ENCODE measurements around the gene MZB1. TPM values are rescaled to one million over a fixed set of nuclear protein-coding genes. Genes with fewer than 3 reads are reported as not detected.

Gene MZB1
- polyA plus RNA-seq, 1 of the 3 experiments (the other 2 are of a cell fraction) = not detected

GRCh38 chr5:139415869-139416268, 26.2 kb upstream of the MZB1 start:
- POLR2A ChIA-PET = no interaction called here
- no peaks in the 10 kb centered on the region for H3K9me3 ChIP-seq
- no peak overlapping the region; a peak in 1 of 4 replicates for H3K27ac ChIP-seq (ENCODE audit: low read depth in 2 of 2, low read length in 1 of 2)

GRCh38 chr5:139415221-139415861, 25.6 kb upstream of the MZB1 start:
- Histone ChIP-seq H3F3A (replicated peaks; ENCODE audit: insufficient read depth) (no peaks in the 10 kb centered on the region), H3K9ac (no peak overlapping the region), H2AFZ (ENCODE audit: low read depth) (no peak overlapping the region), H3K4me1 (ENCODE audit: control insufficient read depth in 1 of 2, insufficient read depth in 2 of 2, low read depth in 1 of 2, low read length in 1 of 2) (peaks cover 0 to 11% of the 10 kb centered on the region in 2 experiments; a peak in 1 of 4 replicates), H3K4me2 (no peak overlapping the region), H3K27ac (ENCODE audit: low read depth in 2 of 2, low read length in 1 of 2) (no peak overlapping the region; a peak in 1 of 4 replicates), H3K27me3 (ENCODE audit: insufficient read depth) (no peaks in the 10 kb centered on the region), H3K9me3 (no peaks in the 10 kb centered on the region), H3K9me2 (no peaks in the 10 kb centered on the region), H4K20me1 (ENCODE audit: insufficient read depth) (no peaks in the 10 kb centered on the region), H3K79me2 (ENCODE audit: insufficient read depth) (no peaks in the 10 kb centered on the region), H3K36me3 (replicated peaks in 1 of 2; ENCODE audit: control insufficient read depth in 1 of 2, insufficient read depth in 2 of 2, low read length in 1 of 2) (peaks cover 32 to 59% of the 10 kb centered on the region in 2 experiments), H3K4me3 (ENCODE audit: low read depth in 2 of 2, low read length in 1 of 2) (no peak overlapping the region)
- DNase-seq = no peak
- TF ChIP-seq GATA2 (CRISPR knock-in tag; IDR thresholded peaks at IDR 0.05) (no peak), SMC3 (IDR thresholded peaks at IDR 0.05; ENCODE audit: low read depth, low read length) (no peak), MXI1 (IDR thresholded peaks at IDR 0.05; ENCODE audit: low read depth, low read length) (no peak), FOXJ3 (CRISPR knock-in tag; IDR thresholded peaks at IDR 0.05) (no peak), POLR2AphosphoS5 (IDR thresholded peaks at IDR 0.05; ENCODE audit: low read depth, low read length) (no peak), ELF1 (IDR thresholded peaks at IDR 0.05) (no peak), RXRA (IDR thresholded peaks at IDR 0.05; ENCODE audit: borderline replicate concordance, low read depth) (no peak), USF2 (IDR thresholded peaks at IDR 0.05; ENCODE audit: borderline replicate concordance, low read depth, low read length) (no peak), NFIC (IDR thresholded peaks at IDR 0.05; ENCODE audit: borderline replicate concordance) (no peak), JUND (IDR thresholded peaks at IDR 0.05) (no peak), CHD2 (IDR thresholded peaks at IDR 0.05; ENCODE audit: low read length, partially characterized antibody) (no peak), MEF2A (IDR thresholded peaks at IDR 0.05; ENCODE audit: borderline replicate concordance, low read depth) (no peak)
- 82% methylated on average over 5 of the region's 8 CpGs for WGBS (ENCODE audit: low lambda C conversion rate)
- CTCF ChIA-PET = interaction anchor here (1.3 to 1.6 kb wide), 4 partner anchors 9 to 102 kb away, joined by 3 to 5 read pairs (median 4); no protein-coding TSS in a partner anchor
- POLR2A ChIA-PET = no interaction called here

More at GRCh38 chr5:139415869-139416268, 26.2 kb upstream of the MZB1 start:
- H3K9ac ChIP-seq = no peak overlapping the region
- no peak overlapping the region for H2AFZ ChIP-seq (ENCODE audit: low read depth)
- no peaks in the 10 kb centered on the region for H4K20me1 ChIP-seq (ENCODE audit: insufficient read depth)
- peaks cover 35 to 63% of the 10 kb centered on the region in 2 experiments for H3K36me3 ChIP-seq (replicated peaks in 1 of 2; ENCODE audit: control insufficient read depth in 1 of 2, insufficient read depth in 2 of 2, low read length in 1 of 2)
- no peaks in the 10 kb centered on the region for H3K79me2 ChIP-seq (ENCODE audit: insufficient read depth)
- H3K9me2 ChIP-seq = no peaks in the 10 kb centered on the region
- H3K4me2 ChIP-seq = no peak overlapping the region
- peaks cover 0 to 9% of the 10 kb centered on the region in 2 experiments; a peak in 1 of 4 replicates for H3K4me1 ChIP-seq (ENCODE audit: control insufficient read depth in 1 of 2, insufficient read depth in 2 of 2, low read depth in 1 of 2, low read length in 1 of 2)
- H3F3A ChIP-seq (replicated peaks; ENCODE audit: insufficient read depth) = no peaks in the 10 kb centered on the region
- no peaks in the 10 kb centered on the region for H3K27me3 ChIP-seq (ENCODE audit: insufficient read depth)
- CTCF ChIA-PET = interaction anchor here (1.3 to 1.6 kb wide), 4 partner anchors 9 to 102 kb away, joined by 3 to 7 read pairs (median 4); no protein-coding TSS in a partner anchor
- no peak for DNase-seq
- no peak for TF ChIP-seq GATA2 (CRISPR knock-in tag; IDR thresholded peaks at IDR 0.05)
- H3K4me3 ChIP-seq (ENCODE audit: low read depth in 2 of 2, low read length in 1 of 2) = no peak overlapping the region

Data from SK-N-SH (cell line).